Left colon (tissue), 2 donors: ENCODE measurements around the gene SLC31A2. TPM values are rescaled to one million over a fixed set of nuclear protein-coding genes. Genes with fewer than 3 reads are reported as not detected.
"Not testable (repeated sequence)": the region's sequence is repeated elsewhere in the genome, so short reads cannot be mapped to it uniquely, and the experiment has no call there.

ENCODE experiments used
- ATAC-seq: fragments of 200-7000 bp; cut with Tn5 transposase; one replicate; pipeline ENCODE4 v1.9.1; 2020; ENCODE audit warnings: mild to moderate bottlenecking, moderate library complexity
- DNase-seq, 2 donors: peaks; one replicate each; pipeline ENCODE4 v3.0.0-alpha.2; 2020
- intact Hi-C, 2 donors: fragments of 100-400 bp; cut with DNase I in 1 of 2; cut with micrococcal nuclease in 1 of 2; formaldehyde crosslinking; loops; one replicate each; pipeline versions ENCODE4 v1.11.2 to v1.14.0; 2022; cut with DNase I, micrococcal nuclease
- long read RNA-seq: library from polyadenylated mRNA; unstranded; transcript quantifications from one replicate; pipeline ENCODE4 v2.0.0, GENCODE V29; 2021
- total RNA-seq, 2 donors: library from RNA; stranded (reverse); fragmentation: NEBNext Ultra II Directional; extraction: Animal tissue kit (Norgen Biotek cat#: 25700); gene quantifications; one replicate each; pipeline ENCODE4 v1.2.1, GENCODE V29; 2021
- donor health status: DM: no; HTN: no; CAD: no.
- donor health status: DM: yes; HTN: yes; CAD: no.

SLC31A2 gene
- 10 to 100 TPM; 25.4 to 26.3 TPM for total RNA-seq
- long read RNA-seq, transcript SLC31A2-201 (4 exons, 1,785 nt): major isoform, 92 of 112 reads
- long read RNA-seq, partial matches to known transcripts: 2 of 112 reads
- long read RNA-seq, other reads (novel, unspliced or antisense): 18 of 112 reads

GRCh38 chr9:113150670-113151611, at the start of gene SLC31A2:
Gene SLC31A2 (plus strand): TSS chr9:113151007. CDS start chr9:113151075, 68 bp downstream.
- intact Hi-C loops: no loop called here
- DNase-seq: peak; percentile 86 to 94
- ATAC-seq: peak; percentile 96

GRCh38 chr9:113105345-113105744, 45.5 kb upstream of the SLC31A2 start:
- DNase-seq, intact Hi-C loops, ATAC-seq: not testable (repeated sequence)

- ATAC-seq (peak; percentile 77), DNase-seq (peak in 1 of 2 donors; percentile 15)
- intact Hi-C loops: not testable (repeated sequence)
Measured at GRCh38 chr9:113111065-113111951, 39.5 kb upstream of the SLC31A2 start.

GRCh38 chr9:113112706-113113510, 37.9 kb upstream of the SLC31A2 start:
- ATAC-seq: peak; percentile 70
- intact Hi-C loops, DNase-seq: not testable (repeated sequence)

GRCh38 chr9:113118829-113119228, 32.0 kb upstream of the SLC31A2 start:
- intact Hi-C loops, DNase-seq, ATAC-seq: not testable (repeated sequence)

GRCh38 chr9:113125386-113126035, 25.3 kb upstream of the SLC31A2 start:
- intact Hi-C loops: no loop called here
- DNase-seq (no peak), ATAC-seq (no peak)

- no peak for ATAC-seq
- intact Hi-C loops: no loop called here
- DNase-seq: no peak
Measured at GRCh38 chr9:113129466-113129865, 21.3 kb upstream of the SLC31A2 start.

GRCh38 chr9:113129884-113130283, 20.9 kb upstream of the SLC31A2 start:
- intact Hi-C loops: no loop called here
- DNase-seq: no peak
- ATAC-seq: no peak

GRCh38 chr9:113131689-113132151, 19.1 kb upstream of the SLC31A2 start:
- intact Hi-C loops: no loop called here
- ATAC-seq: no peak
- DNase-seq: no peak

- no peak for DNase-seq
- intact Hi-C loops: no loop called here
- no peak for ATAC-seq
Measured at GRCh38 chr9:113137196-113138168, 13.3 kb upstream of the SLC31A2 start.

GRCh38 chr9:113138760-113139159, 12.0 kb upstream of the SLC31A2 start:
- ATAC-seq: no peak
- intact Hi-C loops: no loop called here
- DNase-seq: no peak

- no peak for ATAC-seq
- intact Hi-C loops: no loop called here
- DNase-seq: no peak
Measured at GRCh38 chr9:113139225-113139829, 11.5 kb upstream of the SLC31A2 start.

GRCh38 chr9:113139953-113140352, 10.9 kb upstream of the SLC31A2 start:
- DNase-seq: no peak

GRCh38 chr9:113140896-113141295, 9.9 kb upstream of the SLC31A2 start:
- intact Hi-C loops, ATAC-seq, DNase-seq: not testable (repeated sequence)

More at GRCh38 chr9:113139953-113140352, 10.9 kb upstream of the SLC31A2 start:
- intact Hi-C loops: no loop called here
- ATAC-seq: no peak

GRCh38 chr9:113143432-113144227, 7.2 kb upstream of the SLC31A2 start:
- ATAC-seq (no peak), DNase-seq (no peak)
- intact Hi-C loops: no loop called here

- DNase-seq (no peak), ATAC-seq (no peak)
- intact Hi-C loops: no loop called here
Measured at GRCh38 chr9:113148372-113148705, 2.5 kb upstream of the SLC31A2 start.
